GM21723 (cell line): ENCODE results near the gene RBCK1.

ENCODE experiments used
- ATAC-seq: cut with Tn5 transposase; IDR thresholded peaks from one replicate; pipeline ENCODE4 v1.9.1; 2021; ENCODE audit warnings: mild to moderate bottlenecking, moderate library complexity; ENCODE audit not compliant: unreplicated experiment

Gene RBCK1

DNA sequence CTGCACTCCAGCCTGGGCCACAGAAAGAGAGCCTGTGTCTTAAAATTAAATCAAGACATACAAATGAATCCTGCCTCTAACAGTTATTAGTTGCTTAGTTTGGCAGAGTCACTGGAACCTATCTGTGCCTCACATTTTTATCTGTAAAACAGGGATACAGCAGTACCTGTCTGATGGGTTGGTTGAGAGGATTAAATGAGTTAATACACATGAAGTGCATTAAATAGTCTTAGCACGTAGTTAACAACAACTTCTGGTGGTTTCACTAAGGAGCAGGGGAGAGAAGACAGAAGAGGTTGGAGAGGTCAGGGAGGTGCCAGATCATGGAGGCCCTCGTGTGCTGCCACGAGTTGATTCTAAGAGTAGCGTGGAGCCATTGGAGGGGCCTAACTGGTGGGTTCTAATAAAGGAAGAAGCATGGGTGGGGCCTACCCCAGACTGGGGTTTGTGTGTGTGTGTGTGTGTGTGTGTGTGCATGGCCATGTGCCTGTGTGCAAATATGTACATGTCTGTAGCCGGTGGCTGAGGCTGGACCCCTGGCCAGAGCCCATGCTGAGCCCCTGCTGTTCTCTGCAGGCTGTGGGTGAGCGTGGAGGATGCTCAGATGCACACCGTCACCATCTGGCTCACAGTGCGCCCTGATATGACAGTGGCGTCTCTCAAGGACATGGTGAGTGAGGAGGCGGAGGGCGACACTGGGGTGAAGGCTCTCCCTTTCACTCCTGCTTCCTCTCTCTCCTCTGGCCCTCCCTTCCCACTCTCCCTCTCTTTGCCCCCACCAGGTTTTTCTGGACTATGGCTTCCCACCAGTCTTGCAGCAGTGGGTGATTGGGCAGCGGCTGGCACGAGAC, 9.1 kb downstream of the RBCK1 start:
- no peak for ATAC-seq

DNA sequence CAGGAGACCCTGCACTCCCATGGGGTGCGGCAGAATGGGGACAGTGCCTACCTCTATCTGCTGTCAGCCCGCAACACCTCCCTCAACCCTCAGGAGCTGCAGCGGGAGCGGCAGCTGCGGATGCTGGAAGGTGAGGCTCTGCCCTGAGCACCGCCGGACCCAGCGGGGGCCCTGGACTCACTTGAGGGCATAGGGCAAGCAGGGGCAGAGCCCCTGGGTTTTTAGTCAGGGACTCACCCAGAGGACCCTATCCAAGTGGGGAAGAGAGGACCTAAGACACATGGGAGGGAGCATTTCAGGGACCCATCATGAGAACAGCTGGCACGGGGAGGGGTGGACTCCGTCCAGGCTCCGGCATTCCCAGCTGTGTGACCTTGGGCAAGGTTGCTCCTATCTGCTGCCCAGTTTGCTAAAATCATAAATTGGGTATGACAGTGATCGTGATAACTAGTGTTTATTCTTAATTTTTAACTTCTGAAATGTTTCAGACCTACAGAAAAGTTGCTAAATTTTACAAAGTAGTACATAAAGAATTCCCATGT, 9.8 kb downstream of the RBCK1 start:
- no peak for ATAC-seq

DNA sequence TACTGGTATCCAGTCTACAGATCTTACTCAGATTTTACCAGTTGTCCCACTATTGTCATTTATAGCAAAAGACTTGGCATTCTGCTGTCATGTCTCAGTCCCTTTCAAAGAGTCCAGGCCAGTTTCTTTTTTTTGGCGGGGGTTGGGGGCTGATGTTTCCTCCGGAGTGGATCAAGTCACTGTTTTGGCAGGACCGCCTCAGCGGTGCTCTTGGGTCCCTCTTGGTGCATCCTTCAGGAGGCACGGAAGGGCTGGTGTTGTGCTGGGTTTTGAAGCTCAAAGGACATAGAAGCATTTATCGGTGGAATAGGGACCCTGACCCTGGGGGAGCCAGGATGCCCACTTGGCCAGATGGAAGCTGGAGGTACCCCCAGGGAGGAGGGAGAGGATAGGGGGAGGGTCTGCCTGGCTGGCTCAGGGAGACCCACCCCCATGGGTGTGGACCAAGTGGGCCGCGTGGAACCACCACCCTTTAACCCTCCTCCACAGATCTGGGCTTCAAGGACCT, 10.8 kb downstream of the RBCK1 start:
- ATAC-seq, result no peak

DNA sequence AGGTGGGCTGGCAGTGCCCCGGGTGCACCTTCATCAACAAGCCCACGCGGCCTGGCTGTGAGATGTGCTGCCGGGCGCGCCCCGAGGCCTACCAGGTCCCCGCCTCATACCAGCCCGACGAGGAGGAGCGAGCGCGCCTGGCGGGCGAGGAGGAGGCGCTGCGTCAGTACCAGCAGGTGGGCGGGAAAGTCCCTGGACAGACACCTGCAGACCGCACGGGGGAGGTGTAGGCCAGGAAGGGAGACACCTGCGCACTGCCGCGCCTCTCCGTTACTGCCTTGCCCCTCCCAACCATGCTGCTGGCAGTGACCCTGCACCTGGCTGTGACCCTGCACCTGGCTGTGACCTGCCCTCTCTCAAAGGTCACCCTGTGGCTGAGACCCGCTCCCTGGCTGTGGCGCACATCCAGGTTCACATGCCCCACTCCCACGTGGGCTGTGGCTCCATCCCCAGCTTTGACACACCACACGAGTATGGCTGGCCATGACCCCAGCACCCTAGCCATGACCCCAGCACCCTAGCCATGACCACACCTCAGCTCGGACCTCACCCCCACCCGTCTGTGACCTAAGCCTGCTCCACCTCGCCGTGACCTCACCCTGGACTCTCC, 11.6 kb downstream of the RBCK1 start:
- no peak for ATAC-seq

DNA sequence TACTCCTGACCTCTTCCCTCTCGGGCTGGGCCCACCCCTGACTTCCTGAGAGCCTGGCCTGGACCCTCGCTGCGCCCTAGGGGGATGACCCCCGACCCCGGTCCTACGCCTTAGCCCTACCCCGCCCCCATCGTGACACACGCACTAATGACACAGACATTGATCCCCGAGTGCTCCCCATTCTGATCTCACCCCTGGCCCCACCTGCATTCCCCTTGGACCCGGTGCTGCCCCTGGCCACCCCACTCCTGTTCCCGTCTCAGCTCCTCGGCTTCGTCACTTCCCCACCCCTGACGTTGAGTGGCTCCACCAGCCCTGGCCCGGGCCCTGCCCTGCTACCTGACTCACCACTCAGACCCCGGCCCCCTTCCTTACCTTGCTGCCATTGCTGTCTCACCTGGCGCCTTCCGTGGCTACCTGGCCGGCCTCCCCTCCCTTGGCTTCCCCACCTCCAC, 12.1 kb downstream of the RBCK1 start:
- no peak for ATAC-seq

DNA sequence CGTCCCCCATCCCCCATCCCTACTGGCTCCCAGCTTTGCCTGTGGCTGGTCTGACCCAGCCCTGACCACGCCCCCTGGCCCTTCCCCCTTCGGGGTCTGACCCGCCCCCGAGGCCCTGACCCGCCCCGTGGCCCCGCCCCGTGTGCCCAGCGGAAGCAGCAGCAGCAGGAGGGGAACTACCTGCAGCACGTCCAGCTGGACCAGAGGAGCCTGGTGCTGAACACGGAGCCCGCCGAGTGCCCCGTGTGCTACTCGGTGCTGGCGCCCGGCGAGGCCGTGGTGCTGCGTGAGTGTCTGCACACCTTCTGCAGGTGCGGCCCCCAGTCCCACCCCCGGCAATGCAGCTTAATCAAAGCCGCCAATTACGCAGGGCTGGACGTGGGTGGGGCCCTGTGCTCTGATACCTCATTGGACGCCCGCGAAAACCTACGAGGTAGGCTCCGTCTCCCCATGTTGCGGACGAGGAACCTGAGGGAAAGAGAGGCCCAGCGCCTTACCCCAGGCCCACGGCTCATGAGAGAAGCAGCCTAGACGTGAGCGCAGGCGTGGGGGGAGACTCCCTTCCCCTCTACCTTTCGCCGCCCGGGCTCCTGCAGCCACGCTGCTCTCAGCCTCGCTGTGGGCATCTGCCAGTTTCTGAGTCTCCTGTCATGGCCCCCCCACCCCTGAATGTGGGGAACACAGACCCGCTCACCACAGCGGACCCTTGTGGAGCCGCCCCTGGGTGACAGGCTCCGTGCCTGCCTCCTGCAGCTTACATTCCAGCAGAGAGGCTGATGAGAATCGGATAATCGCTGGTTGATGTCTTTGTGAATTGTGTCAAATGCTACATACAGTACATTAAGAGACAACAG, 12.8 kb downstream of the RBCK1 start:
- no peak for ATAC-seq

DNA sequence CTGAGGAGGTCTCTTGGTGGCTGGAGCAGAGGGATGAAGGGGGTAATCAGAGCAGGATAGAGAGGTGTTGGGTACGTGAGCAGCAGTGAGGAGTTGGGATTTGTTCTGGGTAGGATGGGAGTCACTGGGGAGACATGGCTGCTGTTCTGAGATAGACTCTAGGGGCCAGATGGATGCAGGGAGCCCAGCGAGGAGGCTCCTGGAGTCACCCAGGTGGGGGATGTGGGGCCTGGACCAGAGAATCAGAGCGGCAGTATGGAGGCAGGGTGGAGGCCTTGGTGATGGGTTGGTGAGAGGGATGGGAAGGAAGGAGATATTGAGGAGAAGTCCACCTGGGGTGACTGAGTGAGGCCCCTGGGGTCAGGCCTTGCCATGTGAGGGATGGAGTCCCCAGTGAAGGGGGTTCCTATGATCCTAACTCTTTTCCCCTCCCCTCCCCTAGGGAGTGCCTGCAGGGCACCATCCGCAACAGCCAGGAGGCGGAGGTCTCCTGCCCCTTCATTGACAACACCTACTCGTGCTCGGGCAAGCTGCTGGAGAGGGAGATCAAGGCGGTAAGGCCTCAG, 13.7 kb downstream of the RBCK1 start:
- no peak for ATAC-seq

DNA sequence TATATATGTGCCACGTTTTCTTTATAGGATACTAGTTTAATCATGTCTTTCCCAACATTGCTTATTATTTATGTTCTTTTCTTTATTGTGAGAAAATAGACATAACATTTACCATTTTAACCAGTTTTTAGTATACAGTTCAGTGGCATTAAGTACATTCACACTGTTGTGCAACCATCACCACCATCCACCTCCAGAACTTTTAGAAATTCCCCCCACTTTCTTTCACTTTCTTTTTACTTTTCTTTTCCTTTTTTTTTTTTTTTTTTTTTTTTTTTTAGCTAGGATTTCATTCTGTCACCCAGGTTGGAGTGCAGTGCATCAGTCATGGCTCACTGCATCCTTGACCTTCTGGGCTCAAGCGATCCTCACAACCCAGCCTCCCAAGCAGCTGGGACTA, 18.5 kb downstream of the RBCK1 start:
- no peak for ATAC-seq

DNA sequence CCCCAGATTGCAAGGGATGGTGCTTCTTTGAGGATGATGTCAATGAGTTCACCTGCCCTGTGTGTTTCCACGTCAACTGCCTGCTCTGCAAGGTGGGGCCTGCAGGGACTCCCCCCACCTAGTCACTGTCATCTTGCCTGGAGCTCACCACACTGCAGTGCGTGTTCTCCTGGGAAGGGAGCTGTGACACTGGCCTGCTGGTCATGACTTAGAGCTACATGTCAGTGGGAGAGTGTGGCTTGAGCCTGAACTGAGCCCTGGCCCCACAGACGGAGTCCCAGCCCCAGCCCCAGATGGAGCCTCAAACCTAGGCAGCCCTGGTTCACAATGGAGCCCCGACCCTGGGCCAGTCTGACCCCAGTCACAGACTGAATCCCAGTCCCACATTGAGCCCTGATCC, 19.3 kb downstream of the RBCK1 start:
- ATAC-seq, result no peak

DNA sequence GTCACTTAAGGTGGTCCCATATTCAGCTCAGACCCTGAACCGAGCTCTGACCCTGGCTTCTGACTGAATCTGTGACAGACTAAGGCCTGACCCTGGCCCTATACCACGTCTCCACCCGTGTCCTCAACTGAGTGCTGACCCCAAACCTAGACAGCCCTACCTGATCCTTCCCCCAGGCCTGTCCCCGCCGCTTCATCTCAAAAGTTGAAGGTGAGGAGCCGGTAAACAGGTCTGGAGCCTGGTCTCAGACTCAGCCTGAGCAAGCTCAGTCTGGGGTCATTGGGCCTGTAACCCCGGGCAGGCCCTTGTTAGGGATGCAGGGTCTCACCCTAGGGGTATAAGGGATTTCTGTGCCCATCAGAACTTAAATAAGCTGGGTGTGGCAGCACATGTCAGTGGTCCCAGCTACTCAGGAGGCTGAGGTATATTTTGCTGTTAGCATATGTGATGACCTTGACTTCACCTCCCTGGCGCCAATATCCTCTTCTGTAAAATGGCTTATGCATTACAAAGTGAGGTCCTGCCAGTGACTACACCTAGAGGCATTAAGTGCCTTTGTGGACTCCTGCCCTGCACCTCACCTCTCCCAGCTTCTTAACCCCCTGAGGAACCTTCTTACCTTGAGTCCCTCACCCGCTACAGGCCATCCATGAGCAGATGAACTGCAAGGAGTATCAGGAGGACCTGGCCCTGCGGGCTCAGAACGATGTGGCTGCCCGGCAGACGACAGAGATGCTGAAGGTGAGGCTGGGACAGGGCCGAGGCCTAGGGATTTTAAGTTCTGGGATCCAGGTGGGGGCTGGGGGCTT, 20.0 kb downstream of the RBCK1 start:
- ATAC-seq, result no peak

DNA sequence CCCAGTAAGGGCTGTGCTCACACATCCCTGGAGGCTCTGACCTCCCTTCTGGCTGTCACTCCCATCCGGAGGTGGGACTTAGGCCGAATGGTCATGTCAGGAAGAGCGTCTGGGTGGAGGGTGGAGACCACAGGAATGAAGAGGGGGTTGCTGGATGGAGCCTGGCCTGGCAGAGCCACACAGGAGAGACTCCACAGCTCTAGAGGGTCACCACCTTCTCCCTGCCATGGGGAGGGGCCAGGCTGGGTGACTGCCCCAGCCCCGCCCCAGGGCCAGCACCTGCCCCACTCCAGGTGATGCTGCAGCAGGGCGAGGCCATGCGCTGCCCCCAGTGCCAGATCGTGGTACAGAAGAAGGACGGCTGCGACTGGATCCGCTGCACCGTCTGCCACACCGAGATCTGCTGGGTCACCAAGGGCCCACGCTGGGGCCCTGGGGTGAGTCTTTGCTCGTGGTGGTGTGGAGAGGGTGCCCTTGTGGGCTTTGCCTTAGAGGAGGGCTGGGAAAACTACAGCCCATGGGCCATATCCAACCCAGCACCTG, 20.6 kb downstream of the RBCK1 start:
- no peak for ATAC-seq

DNA sequence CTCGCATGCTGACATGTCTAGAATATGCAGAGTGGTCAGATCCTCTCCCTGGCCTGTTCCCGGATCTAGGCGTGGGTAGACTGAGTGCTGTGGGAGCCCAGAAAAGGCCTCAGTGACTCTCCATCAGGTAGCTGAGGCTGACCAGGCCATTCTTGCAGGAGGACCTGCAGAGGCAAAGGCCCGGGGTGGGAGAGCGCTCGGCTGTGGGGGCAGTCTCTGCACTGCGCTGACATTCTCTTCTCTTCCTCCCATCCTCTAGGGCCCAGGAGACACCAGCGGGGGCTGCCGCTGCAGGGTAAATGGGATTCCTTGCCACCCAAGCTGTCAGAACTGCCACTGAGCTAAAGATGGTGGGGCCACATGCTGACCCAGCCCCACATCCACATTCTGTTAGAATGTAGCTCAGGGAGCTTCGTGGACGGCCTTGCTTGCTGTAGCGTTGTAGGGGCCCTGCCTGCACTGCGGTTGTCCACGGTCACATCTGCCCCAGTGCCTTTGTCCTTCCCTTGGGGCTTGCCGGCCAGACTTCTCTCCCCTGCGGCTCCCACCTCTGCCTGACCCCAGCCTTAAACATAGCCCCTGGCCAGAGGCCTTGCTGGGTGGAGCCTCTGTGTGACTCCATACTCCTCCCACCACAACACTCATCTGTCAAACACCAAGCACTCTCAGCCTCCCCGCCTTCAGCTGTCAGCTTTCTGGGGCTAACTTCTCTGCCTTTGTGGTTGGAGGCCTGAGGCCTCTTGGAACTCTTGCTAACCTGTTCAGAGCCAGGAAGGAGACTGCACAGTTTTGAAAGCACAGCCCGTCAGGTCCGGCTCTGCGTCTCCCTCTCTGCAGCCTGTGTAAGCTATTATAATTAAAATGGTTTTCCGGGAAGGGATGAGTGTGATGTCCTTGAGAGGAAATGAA, 22.2 kb downstream of the RBCK1 start:
- no peak for ATAC-seq

DNA sequence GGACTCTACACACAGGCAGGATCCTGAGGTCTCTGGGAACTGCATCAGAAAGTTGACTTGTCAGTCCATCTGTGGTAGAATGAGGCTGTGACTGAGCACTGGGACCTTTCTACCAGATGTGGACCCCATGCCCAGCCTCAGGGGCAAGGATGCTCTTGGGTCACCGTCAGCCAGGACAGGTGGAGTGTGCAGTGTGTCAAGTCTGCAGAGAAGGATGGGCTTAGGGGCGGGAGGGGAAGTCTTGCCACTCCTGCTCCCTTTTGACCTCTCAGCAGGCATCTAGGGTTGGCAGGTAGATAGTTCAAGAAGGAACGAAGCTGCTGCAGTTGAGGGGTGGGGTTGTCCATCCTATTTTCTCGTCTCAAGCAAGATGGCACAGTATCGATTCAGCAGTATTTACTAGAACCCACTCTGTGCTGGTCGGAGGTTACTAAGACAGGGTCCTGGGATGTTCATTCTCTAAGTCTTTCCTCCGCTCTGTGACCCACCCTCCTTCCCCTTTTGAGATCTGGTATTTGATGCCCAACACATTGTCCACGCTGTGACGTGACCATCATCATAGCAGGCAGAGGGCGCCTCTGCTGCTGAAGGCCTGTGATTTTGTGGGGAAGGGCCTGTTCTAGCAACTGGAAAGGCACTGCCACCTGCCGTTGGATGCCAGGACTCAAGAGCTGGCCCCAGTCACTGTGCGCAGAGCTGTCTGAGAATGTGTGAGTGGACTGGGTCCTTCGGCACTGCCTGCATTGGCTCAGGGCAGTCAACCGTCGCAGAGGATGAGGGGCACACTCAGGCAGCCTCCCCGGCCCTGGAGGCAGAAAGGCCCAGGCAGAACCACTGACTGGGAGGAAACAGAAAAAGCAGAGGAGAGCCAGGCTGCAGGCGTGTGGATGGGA, 23.2 kb downstream of the RBCK1 start:
- ATAC-seq, result no peak

DNA sequence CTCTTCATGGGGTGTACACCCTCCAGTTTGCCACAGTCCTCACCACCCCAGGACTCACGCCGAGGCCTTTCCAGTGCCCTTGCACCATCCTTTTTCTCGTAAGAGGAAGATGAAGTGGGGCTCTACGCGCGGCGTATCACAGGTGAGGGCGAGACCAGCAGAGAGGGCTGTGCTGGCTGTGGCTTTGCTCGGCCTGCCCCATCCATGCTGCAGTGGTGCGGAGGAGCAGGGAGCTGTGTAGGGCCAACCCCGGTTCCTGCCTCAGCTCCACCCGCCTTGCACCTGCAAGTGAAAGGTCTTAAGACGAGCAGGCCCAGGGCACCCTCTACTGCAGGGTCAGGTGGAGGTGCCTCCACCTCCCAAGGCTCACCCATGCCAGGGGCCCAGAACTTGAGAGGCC, 24.1 kb downstream of the RBCK1 start:
- no peak for ATAC-seq

DNA sequence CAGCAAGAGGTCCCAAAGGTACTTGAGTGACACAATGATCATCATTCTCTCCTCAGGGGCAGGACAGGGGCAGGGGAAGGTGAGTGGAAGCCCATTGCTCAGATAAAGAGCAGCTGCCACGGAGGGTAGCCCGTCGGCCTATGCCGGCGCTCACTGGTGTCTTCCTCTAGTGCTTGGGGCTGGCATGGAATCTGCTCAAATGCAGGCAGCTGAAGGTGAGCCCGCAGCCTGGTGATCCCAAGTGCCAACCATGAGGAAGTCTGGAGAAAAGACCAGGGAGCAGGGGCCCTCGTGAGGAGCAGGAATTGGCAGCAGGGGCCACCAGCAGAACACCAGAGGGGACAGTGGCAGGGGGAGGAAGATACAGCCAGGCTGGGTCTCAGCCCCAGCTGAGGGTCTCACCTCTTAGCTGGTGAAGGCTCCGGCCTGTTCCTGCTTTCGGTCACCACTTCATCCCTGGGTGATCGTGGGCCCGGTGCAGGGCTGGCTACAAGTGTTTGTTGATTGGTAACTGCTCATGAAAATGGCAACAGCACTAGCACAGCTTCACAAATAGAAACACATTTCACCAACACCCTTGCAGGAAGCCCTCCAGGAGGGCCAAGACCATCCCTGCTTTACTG, 24.7 kb downstream of the RBCK1 start:
- no peak for ATAC-seq

DNA sequence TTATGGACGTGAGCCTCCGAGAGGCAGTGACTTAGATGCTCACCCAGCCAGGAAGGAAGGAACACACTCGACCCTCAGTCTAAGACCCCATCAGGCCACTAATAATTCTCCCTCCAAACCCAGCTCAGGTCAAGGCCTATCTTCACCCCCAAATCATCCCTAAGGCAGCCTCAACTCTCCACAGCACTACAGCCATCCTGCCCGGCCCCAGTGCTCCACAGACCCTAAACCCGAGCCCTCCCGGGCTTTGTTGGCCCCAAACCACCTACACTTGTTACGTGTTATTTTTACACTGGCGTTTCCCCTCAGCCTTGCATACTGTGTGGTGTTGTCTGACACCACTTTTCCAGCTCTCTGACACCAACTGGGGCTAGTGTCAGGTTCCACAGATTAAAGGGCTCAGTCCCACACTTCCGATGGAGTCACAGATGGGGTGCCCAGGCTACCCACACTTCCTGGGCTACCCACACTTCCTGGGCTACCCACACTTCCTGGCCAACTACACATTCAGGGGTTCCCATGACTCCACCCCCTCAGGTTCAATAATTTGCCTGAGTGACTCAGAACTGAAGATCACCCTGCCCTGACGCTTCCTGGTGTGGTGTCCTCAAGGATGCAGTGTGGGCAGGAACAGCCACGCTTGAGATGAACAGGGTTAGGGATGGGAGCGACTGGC, 25.3 kb downstream of the RBCK1 start:
- peak; percentile 83 for ATAC-seq

DNA sequence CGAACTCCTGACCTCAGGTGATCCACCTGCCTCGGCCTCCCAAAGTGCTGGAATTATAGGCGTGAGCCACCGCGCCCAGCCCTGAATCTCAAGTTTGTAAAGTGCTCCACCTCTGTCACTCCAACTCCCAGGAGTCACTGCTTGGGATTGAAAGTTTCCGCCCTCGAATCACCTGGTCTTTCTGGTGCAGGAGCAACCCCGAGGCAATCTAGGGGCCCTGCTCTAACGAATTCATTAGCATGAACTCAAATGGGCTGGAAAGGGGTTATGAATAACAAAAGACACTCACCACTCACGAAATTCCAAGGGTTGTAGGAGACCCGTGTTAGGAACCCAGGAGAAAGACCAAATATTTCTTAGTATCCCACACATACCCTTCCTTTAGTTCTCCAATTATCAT, 26.1 kb downstream of the RBCK1 start:
- no peak for ATAC-seq
